Osteoblast (primary cell): ENCODE measurements around the gene SRRM2. TPM values are rescaled to one million over a fixed set of nuclear protein-coding genes. Genes with fewer than 3 reads are reported as not detected.

Source experiments
- DNase-seq: peaks from one replicate; pipeline ENCODE4 v3.0.0; 2011; ENCODE audit warnings: low spot score, mixed read lengths; ENCODE audit not compliant: insufficient read length; ENCODE audit errors: missing footprints
- H2AFZ ChIP-seq: 2 replicates; pipeline ENCODE4 v1.6.0; 2011; ENCODE audit warnings: mild to moderate bottlenecking, low read length
- H3K27ac ChIP-seq: 2 replicates; pipeline ENCODE4 v1.5.1; 2011; ENCODE audit warnings: mild to moderate bottlenecking, low read depth, low read length, moderate library complexity
- H3K27me3 ChIP-seq: 2 replicates; pipeline ENCODE4 v1.6.0; 2012; ENCODE audit warnings: mild to moderate bottlenecking, control low read depth, inconsistent platforms, low read length, moderate library complexity; ENCODE audit not compliant: insufficient read depth
- H3K36me3 ChIP-seq: 2 replicates; pipeline ENCODE4 v1.5.1; 2011; ENCODE audit warnings: mild to moderate bottlenecking, low read length, control low read depth, moderate library complexity; ENCODE audit not compliant: insufficient read depth
- H3K4me1 ChIP-seq: 2 replicates; pipeline ENCODE4 v1.5.1; 2011; ENCODE audit warnings: mild to moderate bottlenecking, low read length, control low read depth, moderate library complexity; ENCODE audit not compliant: insufficient read depth
- H3K4me2 ChIP-seq: 2 replicates; pipeline ENCODE4 v1.6.0; 2011; ENCODE audit warnings: mild to moderate bottlenecking, low read length; ENCODE audit not compliant: insufficient read depth
- H3K4me3 ChIP-seq: fragments of 200-600 bp; sonication (generic); 3 replicates; pipeline ENCODE4 v1.5.1; 2012; ENCODE audit warnings: mild to moderate bottlenecking, low read length, inconsistent platforms; ENCODE audit not compliant: insufficient read depth
- H3K79me2 ChIP-seq: 2 replicates; pipeline ENCODE4 v1.6.0; 2012; ENCODE audit warnings: mild to moderate bottlenecking, low read length, control low read depth, inconsistent platforms; ENCODE audit not compliant: insufficient read depth
- H3K9me3 ChIP-seq: 2 replicates; pipeline ENCODE4 v1.5.1; 2011; ENCODE audit warnings: low read depth, low read length, control low read depth
- H4K20me1 ChIP-seq: 2 replicates; pipeline ENCODE4 v1.6.0; 2012; ENCODE audit warnings: mild to moderate bottlenecking, low read length, control low read depth; ENCODE audit not compliant: insufficient read depth
- CTCF ChIP-seq: IDR thresholded peaks from 2 replicates; pipeline ENCODE4 v1.5.1; 2011; ENCODE audit warnings: mild to moderate bottlenecking, low read depth, low read length, moderate library complexity; ENCODE audit errors: extremely low read depth
- total RNA-seq: library from RNA; depleted of rRNA; stranded (reverse); fragments of >200 nt; gene quantifications from 2 replicates; pipeline ENCODE4 v1.2.3, GENCODE V29; 2012

The SRRM2 gene
- total RNA-seq, 1 donor = 56.8 TPM

DNA sequence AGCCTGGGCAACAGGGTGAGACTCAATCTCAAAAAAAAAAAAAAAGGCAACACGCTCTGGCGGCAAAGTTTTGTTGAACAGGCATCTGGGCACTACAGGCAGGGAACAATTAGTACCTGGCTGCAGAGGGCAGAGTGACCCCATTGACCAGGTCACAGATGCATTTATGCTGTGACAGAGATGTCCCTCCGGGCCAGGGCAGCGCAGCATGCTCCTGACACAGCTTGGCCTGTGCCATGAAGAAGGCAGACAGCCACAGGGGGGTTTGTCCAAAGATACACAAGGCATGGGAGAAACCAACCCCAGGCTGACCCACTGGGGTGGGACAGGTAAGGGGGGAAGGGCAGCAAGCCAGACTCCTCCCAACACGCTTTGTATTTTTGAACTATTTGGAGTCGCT lies 7.7 kb upstream of the SRRM2 start:
- Histone ChIP-seq H3K79me2 (no peaks in the 10 kb centered on the region), H2AFZ (no peak overlapping the region), H3K27me3 (peaks cover 6% of the 10 kb centered on the region), H3K9me3 (no peaks in the 10 kb centered on the region), H3K4me3 (no peak overlapping the region), H3K36me3 (no peaks in the 10 kb centered on the region), H4K20me1 (no peaks in the 10 kb centered on the region), H3K4me2 (no peak overlapping the region), H3K4me1 (no peaks in the 10 kb centered on the region), H3K27ac (no peak overlapping the region)
- no peak for DNase-seq
- no peak for TF ChIP-seq CTCF

DNA sequence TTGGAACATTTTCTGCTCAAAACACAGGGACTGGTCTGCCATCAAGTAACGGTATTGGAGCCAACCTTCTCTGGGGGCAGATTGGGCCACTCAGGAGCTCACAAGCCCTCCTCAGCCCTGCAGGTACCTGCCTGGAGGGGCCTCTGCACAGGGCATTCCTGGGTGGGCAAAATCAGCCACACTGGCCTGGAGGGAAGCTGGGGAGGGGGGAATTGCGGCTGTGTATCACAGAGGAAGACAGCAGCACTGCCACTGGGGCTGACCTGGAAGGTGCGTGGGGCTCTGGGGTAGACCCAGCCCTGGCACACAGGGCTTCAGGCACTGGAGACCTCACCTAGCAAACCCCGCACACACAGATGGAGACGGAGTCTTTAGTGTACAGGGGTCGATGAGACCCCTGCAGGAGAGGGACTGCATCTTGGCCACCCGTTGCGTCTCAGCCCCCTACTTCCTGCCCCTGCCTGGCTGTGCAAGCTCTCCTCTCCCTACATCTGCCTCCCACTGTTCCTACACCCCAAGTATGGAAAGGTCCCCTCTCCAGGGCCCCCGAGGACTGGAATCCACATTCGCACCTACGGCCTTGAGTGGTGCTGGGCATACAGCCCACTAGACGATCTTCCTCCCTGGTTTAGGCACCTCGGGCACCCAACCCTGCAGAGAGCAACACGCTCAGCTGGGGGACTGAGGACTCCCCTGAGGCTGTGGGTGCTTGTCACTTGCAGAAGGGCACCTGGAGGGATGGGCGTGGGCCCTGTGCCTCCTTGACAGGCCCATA lies 7.1 kb upstream of the SRRM2 start:
- Histone ChIP-seq H3K27me3 (peaks cover 3% of the 10 kb centered on the region), H4K20me1 (no peaks in the 10 kb centered on the region), H3K27ac (no peak overlapping the region), H3K36me3 (no peaks in the 10 kb centered on the region), H3K4me3 (no peak overlapping the region), H3K4me1 (no peaks in the 10 kb centered on the region), H3K79me2 (no peaks in the 10 kb centered on the region), H3K9me3 (no peaks in the 10 kb centered on the region), H2AFZ (no peak overlapping the region), H3K4me2 (no peak overlapping the region)
- TF ChIP-seq CTCF = no peak
- DNase-seq = peak; percentile 62

GRCh38 chr16:2745961-2746360 lies 6.5 kb upstream of the SRRM2 start:
- no peaks in the 10 kb centered on the region for H4K20me1 ChIP-seq
- H3K9me3 ChIP-seq = no peaks in the 10 kb centered on the region
- DNase-seq = no peak
- H3K27me3 ChIP-seq = no peaks in the 10 kb centered on the region
- H3K79me2 ChIP-seq = no peaks in the 10 kb centered on the region
- H3K4me3 ChIP-seq = no peak overlapping the region
- H3K36me3 ChIP-seq = no peaks in the 10 kb centered on the region
- no peak overlapping the region for H3K27ac ChIP-seq
- H3K4me1 ChIP-seq = no peaks in the 10 kb centered on the region
- no peak overlapping the region for H2AFZ ChIP-seq
- H3K4me2 ChIP-seq = no peak overlapping the region
- TF ChIP-seq CTCF = no peak

DNA sequence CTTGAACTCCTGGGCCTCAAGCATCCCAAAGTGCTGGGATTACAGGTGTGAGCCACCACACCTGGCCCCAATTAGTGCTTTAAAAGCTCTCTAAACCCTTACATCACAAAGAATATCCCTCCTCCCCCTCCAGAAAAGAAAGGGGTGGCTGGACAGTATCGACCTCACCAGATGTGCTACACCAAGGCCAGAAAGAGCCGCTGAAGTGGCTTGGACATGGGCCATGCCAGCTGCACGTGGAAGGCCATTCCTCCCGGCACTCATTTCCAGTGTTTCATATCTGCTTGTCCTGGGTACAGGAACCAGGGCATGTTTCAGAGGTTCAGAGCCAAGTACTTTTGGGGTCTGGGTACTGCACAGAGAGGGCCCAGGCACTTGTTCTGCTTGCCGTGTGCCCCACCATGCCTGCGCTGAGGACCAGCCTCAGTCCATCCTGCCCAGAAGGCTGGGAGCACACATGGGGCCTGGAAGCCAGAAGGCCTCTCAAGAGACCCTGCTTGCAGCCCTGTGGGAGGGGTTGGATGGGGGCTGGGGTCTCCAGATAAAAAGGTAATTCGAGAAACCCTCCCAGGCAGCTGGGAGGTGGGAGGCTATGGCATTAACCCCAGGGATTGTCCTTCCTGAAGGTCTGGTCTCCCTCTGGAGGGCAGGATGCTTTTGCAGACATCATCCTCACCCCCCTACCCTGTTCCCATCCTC lies 3.5 kb upstream of the SRRM2 start:
- DNase-seq = peak; percentile 56
- no peaks in the 10 kb centered on the region for H3K9me3 ChIP-seq
- no peaks in the 10 kb centered on the region for H3K27me3 ChIP-seq
- H3K4me2 ChIP-seq = no peak overlapping the region
- peaks cover 9% of the 10 kb centered on the region for H4K20me1 ChIP-seq
- TF ChIP-seq CTCF = no peak
- H2AFZ ChIP-seq = no peak overlapping the region
- no peak overlapping the region for H3K4me3 ChIP-seq
- H3K27ac ChIP-seq = no peak overlapping the region
- H3K4me1 ChIP-seq = peaks cover 7% of the 10 kb centered on the region
- peaks cover 18% of the 10 kb centered on the region for H3K79me2 ChIP-seq
- H3K36me3 ChIP-seq = peaks cover 2% of the 10 kb centered on the region
